ENCODE measurements around the gene ZNF318.
A peak's percentile ranks its signal among the peaks of the same experiment; 100 is the strongest.
"Not testable (repeated sequence)": the region's sequence is repeated elsewhere in the genome, so short reads cannot be mapped to it uniquely, and the experiment has no call there.

The ZNF318 gene, protein sequence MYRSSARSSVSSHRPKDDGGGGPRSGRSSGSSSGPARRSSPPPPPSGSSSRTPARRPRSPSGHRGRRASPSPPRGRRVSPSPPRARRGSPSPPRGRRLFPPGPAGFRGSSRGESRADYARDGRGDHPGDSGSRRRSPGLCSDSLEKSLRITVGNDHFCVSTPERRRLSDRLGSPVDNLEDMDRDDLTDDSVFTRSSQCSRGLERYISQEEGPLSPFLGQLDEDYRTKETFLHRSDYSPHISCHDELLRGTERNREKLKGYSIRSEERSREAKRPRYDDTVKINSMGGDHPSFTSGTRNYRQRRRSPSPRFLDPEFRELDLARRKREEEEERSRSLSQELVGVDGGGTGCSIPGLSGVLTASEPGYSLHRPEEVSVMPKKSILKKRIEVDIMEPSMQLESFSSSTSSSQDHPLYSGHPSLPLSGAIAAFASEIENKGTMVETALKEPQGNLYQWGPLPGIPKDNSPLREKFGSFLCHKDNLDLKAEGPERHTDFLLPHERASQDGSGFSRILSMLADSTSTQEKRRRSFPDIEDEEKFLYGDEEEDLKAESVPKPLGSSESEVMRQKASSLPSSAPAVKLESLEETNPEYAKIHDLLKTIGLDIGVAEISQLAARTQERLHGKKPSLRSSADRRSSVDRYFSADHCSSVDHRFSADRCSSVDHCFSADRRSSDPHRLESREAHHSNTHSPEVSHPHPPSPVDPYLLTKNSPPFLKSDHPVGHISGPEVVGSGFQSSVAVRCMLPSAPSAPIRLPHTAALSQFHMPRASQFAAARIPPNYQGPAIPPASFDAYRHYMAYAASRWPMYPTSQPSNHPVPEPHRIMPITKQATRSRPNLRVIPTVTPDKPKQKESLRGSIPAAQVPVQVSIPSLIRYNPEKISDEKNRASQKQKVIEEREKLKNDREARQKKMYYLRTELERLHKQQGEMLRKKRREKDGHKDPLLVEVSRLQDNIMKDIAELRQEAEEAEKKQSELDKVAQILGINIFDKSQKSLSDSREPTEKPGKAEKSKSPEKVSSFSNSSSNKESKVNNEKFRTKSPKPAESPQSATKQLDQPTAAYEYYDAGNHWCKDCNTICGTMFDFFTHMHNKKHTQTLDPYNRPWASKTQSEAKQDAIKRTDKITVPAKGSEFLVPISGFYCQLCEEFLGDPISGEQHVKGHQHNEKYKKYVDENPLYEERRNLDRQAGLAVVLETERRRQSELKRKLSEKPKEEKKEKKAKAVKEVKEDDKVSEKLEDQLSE (N-terminal part only)

DNA sequence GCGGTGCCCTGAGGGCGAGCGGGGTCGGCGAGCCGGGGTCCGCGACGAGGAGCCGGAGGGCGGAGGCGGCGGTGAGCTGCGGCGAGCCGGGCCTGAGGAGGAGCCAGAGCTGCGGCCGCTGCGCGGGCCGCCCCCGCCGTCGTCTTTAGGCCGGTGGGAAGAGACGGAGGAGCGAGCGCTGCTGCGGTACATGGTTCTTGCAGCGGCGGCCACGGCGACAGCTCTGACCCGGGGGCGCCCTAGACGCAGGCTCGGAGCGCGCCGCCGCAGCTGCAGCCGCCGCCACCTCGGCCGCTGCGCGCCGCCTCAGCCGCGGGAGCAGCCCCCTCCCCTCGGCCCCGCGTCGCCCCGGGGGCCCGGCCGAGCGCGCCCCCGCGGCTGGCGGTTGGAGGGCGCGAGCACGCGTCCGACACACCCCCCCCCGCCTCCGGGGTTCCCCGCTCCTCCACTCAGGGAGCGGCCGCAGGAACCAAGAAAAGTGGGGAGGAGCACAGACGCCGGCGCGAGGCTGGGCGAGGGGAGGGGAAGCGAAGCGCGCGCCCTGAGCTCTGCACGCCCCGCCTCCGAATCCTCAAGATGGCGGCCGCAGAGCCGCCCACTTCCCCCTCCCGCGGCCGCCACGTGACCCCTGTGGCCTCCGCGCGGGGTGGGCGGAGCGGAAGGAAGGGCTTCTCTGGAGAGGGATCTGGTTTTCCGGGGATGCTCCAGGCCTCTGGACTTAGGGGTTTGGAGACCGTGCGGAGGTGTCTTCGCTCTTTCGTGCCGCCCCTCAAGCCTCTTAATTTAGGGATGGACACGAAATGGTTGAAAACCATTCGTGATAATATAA is at the start of gene ZNF318:
TSS of gene ZNF318 (minus strand) at position 474 of the 829 bp plus-strand sequence. CDS start at position 192, 282 bp downstream.
- in situ Hi-C loops (cut with MboI; ENCODE audit: low sequenced_read_pairs) = no loop called here
- Histone ChIP-seq H3K36me3 (replicated peaks) (peaks cover 11% of the 10 kb centered on the region), H3K27me3 (ENCODE audit: low read depth) (no peaks in the 10 kb centered on the region), H3K4me1 (peaks cover 8% of the 10 kb centered on the region), H3K4me3 (peak within 1 kb of the TSS; percentile 65), H3K9me3 (no peaks in the 10 kb centered on the region)
- peak; percentile 96 to 97 for DNase-seq (ENCODE audit: low spot score in 2 of 2)

DNA sequence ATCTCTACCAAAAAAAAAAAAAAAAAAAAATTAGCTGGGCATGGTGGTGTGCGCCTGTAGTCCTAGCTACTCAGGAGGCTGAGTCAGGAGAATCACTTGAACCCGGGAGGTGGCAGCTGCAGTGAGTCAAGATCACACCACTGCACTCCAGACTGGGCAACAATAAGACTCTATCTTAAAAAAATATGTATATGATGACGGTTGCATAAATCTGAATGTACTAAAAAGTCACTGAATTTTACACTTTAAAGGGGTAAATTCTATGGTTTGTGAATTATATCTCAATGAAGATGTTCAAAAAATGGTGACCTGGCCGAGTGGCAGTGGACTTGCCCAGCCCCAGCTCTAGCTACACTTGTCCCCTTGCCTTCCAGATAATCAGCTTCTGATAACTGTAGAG is 47.5 kb upstream of the ZNF318 start:
- Histone ChIP-seq H3K9me3 (0 out of 2 replicates have a peak, but pooled peaks cover 4% of the 10 kb centered on the region), H3K4me1 (no peaks in the 10 kb centered on the region), H3K36me3 (replicated peaks) (no peaks in the 10 kb centered on the region), H3K27me3 (ENCODE audit: low read depth) (no peaks in the 10 kb centered on the region), H3K4me3 (no peak overlapping the region)
- in situ Hi-C loops (cut with MboI; ENCODE audit: low sequenced_read_pairs) = no loop called here
- no peak for DNase-seq (ENCODE audit: low spot score in 2 of 2)

DNA sequence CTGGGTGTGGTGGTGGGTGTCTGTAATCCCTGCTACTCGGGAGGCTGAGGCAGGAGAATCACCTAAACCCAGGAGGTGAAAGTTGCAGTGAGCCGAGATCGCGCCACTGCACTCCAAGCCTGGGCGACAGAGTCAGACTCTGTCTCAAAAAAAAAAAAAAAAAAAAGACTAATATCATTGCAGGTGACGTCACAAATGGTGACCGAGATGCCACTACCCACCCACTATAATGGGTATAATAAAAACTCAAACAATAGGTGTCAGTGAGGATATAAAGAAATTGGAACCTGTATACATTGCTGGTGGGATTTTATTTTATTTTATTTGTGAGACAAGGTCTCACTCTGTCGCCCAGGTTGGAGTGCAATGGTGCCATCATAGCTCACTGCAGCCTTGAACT is 45.8 kb upstream of the ZNF318 start:
- DNase-seq (ENCODE audit: low spot score in 2 of 2); H3K9me3 ChIP-seq; H3K4me1 ChIP-seq; H3K4me3 ChIP-seq; H3K36me3 ChIP-seq (replicated peaks); H3K27me3 ChIP-seq (ENCODE audit: low read depth); in situ Hi-C loops (cut with MboI; ENCODE audit: low sequenced_read_pairs): not testable (repeated sequence)

DNA sequence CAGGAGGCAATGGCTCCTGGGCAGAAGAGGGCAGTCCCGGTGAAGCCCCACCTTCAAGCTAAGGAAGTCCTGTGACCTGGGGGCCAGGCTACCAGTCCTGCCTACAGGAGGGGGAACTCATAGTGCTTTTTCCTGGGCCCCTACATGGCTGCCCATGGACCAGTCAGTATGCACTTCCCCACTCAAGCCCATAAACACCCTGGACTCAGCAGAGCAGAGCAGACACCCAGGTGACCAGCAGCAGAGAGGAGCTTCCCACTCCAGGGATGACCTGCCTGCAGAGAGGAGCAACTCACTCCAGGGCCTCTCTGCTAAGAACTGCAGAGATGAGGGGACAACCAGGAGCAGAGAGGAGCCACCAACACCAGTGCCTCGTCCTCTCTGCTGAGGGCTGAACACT is 43.6 kb upstream of the ZNF318 start:
- no peaks in the 10 kb centered on the region for H3K36me3 ChIP-seq (replicated peaks)
- H3K9me3 ChIP-seq = no peaks in the 10 kb centered on the region
- no peak overlapping the region for H3K4me3 ChIP-seq
- DNase-seq (ENCODE audit: low spot score in 2 of 2) = no peak
- in situ Hi-C loops (cut with MboI; ENCODE audit: low sequenced_read_pairs) = no loop called here
- H3K4me1 ChIP-seq = no peaks in the 10 kb centered on the region
- H3K27me3 ChIP-seq (ENCODE audit: low read depth) = peaks cover 3% of the 10 kb centered on the region; the same call in 1 of the 2 replicates

DNA sequence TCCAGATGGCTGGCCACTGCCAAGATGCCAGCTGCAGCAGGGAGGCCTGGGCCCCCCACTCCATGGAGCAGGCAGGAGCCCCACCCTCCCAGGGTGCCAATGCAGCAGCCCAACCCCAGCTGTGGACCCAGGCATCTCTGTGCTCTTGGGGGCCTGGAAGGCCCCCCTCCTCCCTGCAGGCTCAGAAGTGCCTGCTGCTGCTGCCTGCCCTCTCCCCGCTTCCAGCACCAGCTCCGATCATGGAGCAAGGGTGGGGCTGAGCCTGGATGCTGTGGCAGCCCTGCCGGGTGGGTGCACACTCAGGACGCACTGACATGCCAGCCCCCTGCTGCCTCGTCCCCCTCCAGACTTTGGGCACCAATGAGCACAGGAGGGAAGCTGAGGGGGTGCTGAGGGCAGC is 43.1 kb upstream of the ZNF318 start:
- in situ Hi-C loops (cut with MboI; ENCODE audit: low sequenced_read_pairs) = no loop called here
- Histone ChIP-seq H3K36me3 (replicated peaks) (no peaks in the 10 kb centered on the region), H3K4me3 (no peak overlapping the region), H3K9me3 (no peaks in the 10 kb centered on the region), H3K4me1 (no peaks in the 10 kb centered on the region), H3K27me3 (ENCODE audit: low read depth) (peaks cover 3% of the 10 kb centered on the region; the same call in 1 of the 2 replicates)
- no peak for DNase-seq (ENCODE audit: low spot score in 2 of 2)

DNA sequence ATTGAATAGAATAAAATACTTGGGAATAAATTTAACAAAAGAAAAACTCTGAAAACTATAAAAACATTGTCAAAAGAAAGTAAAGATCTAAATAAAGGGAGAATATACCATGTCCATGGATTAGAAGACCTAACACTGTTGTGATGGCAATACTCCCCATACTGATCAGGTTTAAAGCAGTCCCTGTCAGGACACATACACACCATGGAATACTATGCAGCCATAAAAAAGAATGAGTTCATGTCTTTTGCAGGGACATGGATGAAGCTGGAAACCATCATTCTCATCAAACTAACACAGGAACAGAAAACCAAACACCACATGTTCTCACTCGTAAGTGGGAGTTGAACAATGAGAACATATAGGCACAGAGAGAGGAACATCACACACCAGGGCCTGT is 41.3 kb upstream of the ZNF318 start:
- H3K4me3 ChIP-seq; H3K36me3 ChIP-seq (replicated peaks); in situ Hi-C loops (cut with MboI; ENCODE audit: low sequenced_read_pairs): not testable (repeated sequence)

DNA sequence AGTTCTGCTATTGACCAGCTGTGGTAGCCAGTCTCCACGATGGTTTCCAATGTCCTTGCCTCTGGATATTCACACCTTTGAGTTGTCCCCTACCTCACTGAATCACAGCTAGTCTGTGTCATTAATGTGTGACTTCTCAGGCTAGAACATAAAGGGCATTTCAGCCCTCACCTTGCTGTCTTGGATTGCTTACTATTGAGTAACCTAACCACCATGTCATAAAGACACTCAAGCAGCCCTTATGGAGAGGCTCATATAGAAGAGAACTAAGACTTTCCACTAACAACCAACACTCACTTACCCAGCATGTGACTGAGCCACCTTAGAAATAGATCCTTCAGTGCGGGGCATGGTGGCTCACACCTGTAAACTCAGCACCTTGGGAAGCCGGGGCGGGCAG is 38.8 kb upstream of the ZNF318 start:
- Histone ChIP-seq H3K27me3 (ENCODE audit: low read depth) (peaks cover 3% of the 10 kb centered on the region), H3K36me3 (replicated peaks) (no peaks in the 10 kb centered on the region), H3K4me3 (no peak overlapping the region), H3K4me1 (no peaks in the 10 kb centered on the region), H3K9me3 (no peaks in the 10 kb centered on the region; the same call in 1 of the 2 replicates)
- in situ Hi-C loops (cut with MboI; ENCODE audit: low sequenced_read_pairs) = no loop called here
- no peak for DNase-seq (ENCODE audit: low spot score in 2 of 2)

More for the DNA sequence above, 41.3 kb upstream of the ZNF318 start:
- not testable (repeated sequence) for H3K9me3 ChIP-seq; DNase-seq (ENCODE audit: low spot score in 2 of 2); H3K4me1 ChIP-seq; H3K27me3 ChIP-seq (ENCODE audit: low read depth)

DNA sequence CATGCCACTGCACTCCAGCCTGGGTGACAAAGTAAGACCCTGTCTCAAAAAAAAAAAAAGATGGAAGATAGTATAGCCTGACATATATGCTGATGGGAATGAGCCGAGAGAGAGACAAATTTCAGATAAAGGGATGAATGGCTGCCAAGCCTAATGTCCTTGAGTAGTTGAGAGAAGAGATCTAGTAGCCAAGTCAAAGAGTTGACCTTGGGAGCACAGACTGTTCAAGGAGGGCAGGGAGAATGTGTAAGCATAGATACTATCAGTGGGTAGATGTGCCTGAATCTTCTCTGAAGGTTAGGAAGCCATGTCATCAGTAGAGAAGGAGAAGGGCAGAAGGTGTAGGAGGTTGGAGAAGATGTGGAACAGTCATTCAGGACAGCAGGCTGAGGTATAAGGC is 37.8 kb upstream of the ZNF318 start:
- in situ Hi-C loops (cut with MboI; ENCODE audit: low sequenced_read_pairs) = no loop called here
- Histone ChIP-seq H3K4me1 (no peaks in the 10 kb centered on the region), H3K36me3 (replicated peaks) (no peaks in the 10 kb centered on the region), H3K9me3 (no peaks in the 10 kb centered on the region; the same call in 1 of the 2 replicates), H3K27me3 (ENCODE audit: low read depth) (peaks cover 3% of the 10 kb centered on the region), H3K4me3 (no peak overlapping the region)
- no peak for DNase-seq (ENCODE audit: low spot score in 2 of 2)

DNA sequence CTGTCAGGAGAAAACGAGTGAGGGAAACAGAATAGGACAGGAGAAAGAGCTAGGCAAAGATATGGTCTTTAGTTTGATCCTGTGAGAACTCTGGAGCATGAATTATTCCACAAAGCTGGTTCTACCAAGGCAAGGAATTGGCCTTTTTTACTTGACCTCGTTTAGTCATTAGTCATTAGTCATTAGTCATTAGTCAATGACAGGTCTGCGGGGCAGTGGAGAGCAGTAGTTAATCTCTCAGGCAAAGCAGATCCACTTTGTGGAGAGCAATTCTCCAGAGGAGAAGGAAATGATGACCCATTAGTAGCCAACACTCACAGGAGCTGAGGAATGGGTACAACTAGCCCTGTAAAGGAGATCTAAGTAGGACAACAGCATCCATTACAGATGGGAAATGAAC is 35.9 kb upstream of the ZNF318 start:
- Histone ChIP-seq H3K36me3 (replicated peaks) (no peaks in the 10 kb centered on the region), H3K27me3 (ENCODE audit: low read depth) (peaks cover 3% of the 10 kb centered on the region), H3K4me1 (no peaks in the 10 kb centered on the region), H3K9me3 (no peaks in the 10 kb centered on the region; the same call in 1 of the 2 replicates), H3K4me3 (no peak overlapping the region)
- no peak for DNase-seq (ENCODE audit: low spot score in 2 of 2)
- in situ Hi-C loops (cut with MboI; ENCODE audit: low sequenced_read_pairs) = no loop called here

DNA sequence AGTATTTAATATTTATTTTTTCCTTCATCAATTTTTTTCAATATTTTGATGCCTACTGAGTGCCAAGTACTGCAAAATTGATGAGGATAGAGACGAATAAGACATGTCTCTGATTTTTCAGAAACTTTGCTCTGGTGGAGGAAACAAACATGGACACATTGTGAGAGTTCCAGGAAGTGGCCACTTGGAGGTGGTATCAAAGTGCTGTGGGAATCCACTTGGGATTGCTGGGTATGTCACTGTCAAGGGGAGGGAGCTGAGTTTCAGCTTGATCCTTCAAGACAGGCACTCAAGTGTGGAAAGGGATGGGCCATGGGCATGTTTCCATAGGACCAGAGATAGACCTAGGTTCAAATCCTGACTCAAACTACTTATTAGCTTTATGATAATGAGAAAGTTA is 33.4 kb upstream of the ZNF318 start:
- Histone ChIP-seq H3K9me3 (no peaks in the 10 kb centered on the region; the same call in 1 of the 2 replicates), H3K4me1 (no peaks in the 10 kb centered on the region), H3K27me3 (ENCODE audit: low read depth) (no peaks in the 10 kb centered on the region; the same call in none of the 2 replicates), H3K36me3 (replicated peaks) (no peaks in the 10 kb centered on the region), H3K4me3 (no peak overlapping the region)
- DNase-seq (ENCODE audit: low spot score in 2 of 2) = no peak
- in situ Hi-C loops (cut with MboI; ENCODE audit: low sequenced_read_pairs) = no loop called here

DNA sequence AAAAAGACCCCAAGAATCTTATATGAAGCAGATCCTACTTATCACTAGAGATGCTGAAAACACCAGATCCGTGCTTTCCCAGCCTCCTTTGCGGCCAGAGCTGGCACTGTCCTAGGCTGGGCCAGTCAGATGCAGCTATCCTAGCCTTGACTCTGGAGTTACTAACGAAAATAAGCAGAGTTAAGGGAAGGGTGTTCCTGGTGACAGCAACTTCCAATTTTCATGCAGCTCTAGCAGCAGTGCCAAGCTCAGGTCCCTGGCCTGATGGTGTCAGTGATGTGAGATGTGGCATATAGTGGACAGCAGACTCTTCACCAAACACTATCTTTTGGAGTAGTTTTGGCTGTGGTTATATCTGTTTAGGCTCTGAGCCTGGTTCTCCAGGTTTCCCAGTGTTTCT is 32.3 kb upstream of the ZNF318 start:
- no peak for DNase-seq (ENCODE audit: low spot score in 2 of 2)
- in situ Hi-C loops (cut with MboI; ENCODE audit: low sequenced_read_pairs) = no loop called here
- Histone ChIP-seq H3K9me3 (no peaks in the 10 kb centered on the region; the same call in 1 of the 2 replicates), H3K4me1 (no peaks in the 10 kb centered on the region), H3K4me3 (no peak overlapping the region), H3K36me3 (replicated peaks) (no peaks in the 10 kb centered on the region), H3K27me3 (ENCODE audit: low read depth) (no peaks in the 10 kb centered on the region; the same call in none of the 2 replicates)

DNA sequence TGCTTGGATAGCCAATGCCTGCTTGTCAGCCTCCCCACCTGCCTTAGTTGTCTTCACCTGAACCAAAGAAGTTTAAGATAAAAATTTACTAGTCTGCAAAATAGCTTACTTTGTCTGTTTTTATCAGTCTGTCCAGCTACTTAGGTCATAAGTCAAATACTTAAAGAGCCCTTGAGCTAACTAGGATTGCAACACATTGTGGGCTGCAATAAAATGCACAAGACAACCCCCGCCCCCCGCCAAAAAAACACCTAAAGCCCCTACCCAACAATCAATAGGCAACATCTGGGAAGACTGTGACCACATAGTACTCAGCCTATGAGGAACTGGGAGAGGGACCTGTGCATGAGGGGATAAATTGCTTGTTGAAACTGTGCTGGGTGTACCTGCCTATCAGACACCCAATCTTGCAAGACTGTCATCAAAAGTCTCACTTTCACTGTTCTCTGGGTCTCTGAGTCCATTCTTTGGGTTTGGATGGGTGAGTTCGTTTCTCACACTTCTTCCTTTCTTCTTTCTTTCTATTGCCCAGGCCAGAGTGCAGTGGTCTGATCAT is 30.6 kb upstream of the ZNF318 start:
- no peaks in the 10 kb centered on the region for H3K36me3 ChIP-seq (replicated peaks)
- DNase-seq (ENCODE audit: low spot score in 2 of 2) = no peak
- H3K4me3 ChIP-seq = no peak overlapping the region
- no peaks in the 10 kb centered on the region for H3K4me1 ChIP-seq
- H3K27me3 ChIP-seq (ENCODE audit: low read depth) = no peaks in the 10 kb centered on the region; the same call in 1 of the 2 replicates
- no peaks in the 10 kb centered on the region for H3K9me3 ChIP-seq
- in situ Hi-C loops (cut with MboI; ENCODE audit: low sequenced_read_pairs) = no loop called here

Data from HAP-1 (cell line).